Activated naive CD8-positive, alpha-beta T cell treated with anti-CD3 and anti-CD28 coated beads, Interleukin-2, amount 10 ng/mL, durations not matched to agents 7 days and 5 days (primary cell): ENCODE measurements around the gene OR2AJ1. TPM values are rescaled to one million over a fixed set of nuclear protein-coding genes. Genes with fewer than 3 reads are reported as not detected.

ENCODE experiments used
- total RNA-seq, 2 experiments: library from RNA; stranded (reverse); gene quantifications; one replicate each; pipeline ENCODE4 v1.2.3, GENCODE V29; 2021

The OR2AJ1 gene
- total RNA-seq, 2 experiments from 2014 or later, result not detected

Other genes with a start within 250 kb of the OR2AJ1 start
- gene OR13G1, start 245.2 kb upstream of the OR2AJ1 start, total RNA-seq, result not detected
- gene OR6F1, start 208.2 kb upstream of the OR2AJ1 start, total RNA-seq, result not detected
- gene OR14K1, start 186.3 kb upstream of the OR2AJ1 start, total RNA-seq, result not detected
- not detected for gene OR14A2, start 176.7 kb upstream of the OR2AJ1 start, total RNA-seq
- gene OR1C1, start 164.3 kb upstream of the OR2AJ1 start, total RNA-seq, result not detected
- not detected for gene OR14A16, start 100.8 kb upstream of the OR2AJ1 start, total RNA-seq
- not detected for gene OR11L1, start 83.0 kb upstream of the OR2AJ1 start, total RNA-seq
- gene TRIM58, start 67.7 kb upstream of the OR2AJ1 start, total RNA-seq, result under 1 TPM; 0.08 to 0.09 TPM
- not detected for gene OR2W3, start 29.3 kb upstream of the OR2AJ1 start, total RNA-seq
- gene OR2T8, start 4.6 kb upstream of the OR2AJ1 start, total RNA-seq, result not detected
- gene OR2L8, start 24.0 kb downstream of the OR2AJ1 start, total RNA-seq, result not detected
- not detected for gene OR2AK2, start 40.3 kb downstream of the OR2AJ1 start, total RNA-seq
- gene OR2L5, start 88.8 kb downstream of the OR2AJ1 start, total RNA-seq, result not detected
- gene OR2L2, start 105.2 kb downstream of the OR2AJ1 start, total RNA-seq, result under 1 TPM; 0.06 to 0.19 TPM
- gene OR2L3, start 121.9 kb downstream of the OR2AJ1 start, total RNA-seq, result not detected
- gene OR2L13, start 170.3 kb downstream of the OR2AJ1 start, total RNA-seq, result not detected
- not detected for gene OR2M5, start 220.3 kb downstream of the OR2AJ1 start, total RNA-seq
- gene OR2M2, start 249.9 kb downstream of the OR2AJ1 start, total RNA-seq, result not detected